T-helper 1 cell treated with Interleukin-12 subunit alpha and Interleukin-12 subunit beta and Interleukin-4 antibody, amounts not matched to agents 30 μg/mL and 1 μg/mL, for 36 hours (primary cell): ENCODE measurements around the gene COL12A1.

Source experiments
- H3K27ac Mint-ChIP-seq: one replicate; pipeline ENCODE4 v1.8.0; 2021; ENCODE audit warnings: mild to moderate bottlenecking, mixed read lengths
- H3K27me3 Mint-ChIP-seq: one replicate; pipeline ENCODE4 v1.8.0; 2021; ENCODE audit warnings: low read depth, mixed read lengths
- H3K36me3 Mint-ChIP-seq: one replicate; pipeline ENCODE4 v1.8.0; 2021; ENCODE audit warnings: low read depth, mixed read lengths
- H3K4me1 Mint-ChIP-seq: one replicate; pipeline ENCODE4 v1.8.0; 2021; ENCODE audit warnings: low read depth, mixed read lengths
- H3K4me3 Mint-ChIP-seq: one replicate; pipeline ENCODE4 v1.8.0; 2021; ENCODE audit warnings: mild to moderate bottlenecking, moderate library complexity, mixed read lengths
- H3K9me3 Mint-ChIP-seq: one replicate; pipeline ENCODE4 v1.8.0; 2021; ENCODE audit warnings: mixed read lengths

The COL12A1 gene

GRCh38 chr6:75222261-75222660 lies 16.4 kb upstream of the COL12A1 start:
- peaks cover under 1% of the 10 kb centered on the region for H3K4me1 Mint-ChIP-seq
- H3K9me3 Mint-ChIP-seq, result no peaks in the 10 kb centered on the region
- peaks cover 13% of the 10 kb centered on the region for H3K27me3 Mint-ChIP-seq
- H3K27ac Mint-ChIP-seq, result no peak overlapping the region
- H3K36me3 Mint-ChIP-seq, result no peaks in the 10 kb centered on the region
- no peak overlapping the region for H3K4me3 Mint-ChIP-seq

- Mint-ChIP-seq H3K27ac (no peak overlapping the region), H3K4me1 (peaks cover 2% of the 10 kb centered on the region), H3K4me3 (no peak overlapping the region), H3K27me3 (peaks cover 15% of the 10 kb centered on the region), H3K36me3 (no peaks in the 10 kb centered on the region), H3K9me3 (no peaks in the 10 kb centered on the region)
These were observed 15.3 kb upstream of the COL12A1 start for GRCh38 chr6:75221116-75221515.

- Mint-ChIP-seq H3K27ac (no peak overlapping the region), H3K9me3 (no peaks in the 10 kb centered on the region), H3K36me3 (no peaks in the 10 kb centered on the region), H3K27me3 (peaks cover 15% of the 10 kb centered on the region), H3K4me3 (no peak overlapping the region), H3K4me1 (peaks cover 2% of the 10 kb centered on the region)
These were observed 14.5 kb upstream of the COL12A1 start for GRCh38 chr6:75220357-75220756.

DNA sequence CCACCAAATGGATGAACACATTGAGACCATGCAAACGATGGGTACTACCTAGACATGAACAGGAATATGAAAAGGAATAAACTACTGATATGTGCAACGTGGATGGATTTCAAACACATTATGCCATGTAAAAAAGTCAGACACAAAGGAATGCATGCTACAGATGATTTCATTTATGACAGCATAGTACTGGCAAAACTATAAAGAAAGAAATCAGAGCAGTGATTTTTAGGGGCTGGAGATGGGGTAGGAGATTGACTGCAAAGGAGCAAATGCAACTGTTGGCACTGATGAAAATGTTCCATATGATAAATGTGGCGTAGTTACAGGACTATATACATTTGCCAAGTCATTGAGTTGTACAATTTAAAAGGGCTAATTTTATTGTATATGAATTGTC lies 13.4 kb upstream of the COL12A1 start:
- H3K27me3 Mint-ChIP-seq, result peaks cover 11% of the 10 kb centered on the region

GRCh38 chr6:75217193-75217592 lies 11.3 kb upstream of the COL12A1 start:
- H3K27ac Mint-ChIP-seq, result no peak overlapping the region
- peaks cover 2% of the 10 kb centered on the region for H3K4me1 Mint-ChIP-seq
- H3K36me3 Mint-ChIP-seq, result no peaks in the 10 kb centered on the region
- no peaks in the 10 kb centered on the region for H3K9me3 Mint-ChIP-seq
- no peak overlapping the region for H3K4me3 Mint-ChIP-seq
- H3K27me3 Mint-ChIP-seq, result peaks cover 12% of the 10 kb centered on the region

More for the DNA sequence above, 13.4 kb upstream of the COL12A1 start:
- Mint-ChIP-seq H3K4me3 (no peak overlapping the region), H3K4me1 (peaks cover 2% of the 10 kb centered on the region), H3K27ac (no peak overlapping the region), H3K36me3 (no peaks in the 10 kb centered on the region), H3K9me3 (no peaks in the 10 kb centered on the region)

- Mint-ChIP-seq H3K27ac (no peak overlapping the region), H3K9me3 (no peaks in the 10 kb centered on the region), H3K36me3 (no peaks in the 10 kb centered on the region), H3K4me3 (no peak overlapping the region), H3K4me1 (peaks cover 6% of the 10 kb centered on the region), H3K27me3 (peaks cover 21% of the 10 kb centered on the region)
These were observed 9.4 kb upstream of the COL12A1 start for GRCh38 chr6:75215291-75215690.

GRCh38 chr6:75213732-75214131 lies 7.9 kb upstream of the COL12A1 start:
- H3K27me3 Mint-ChIP-seq, result peaks cover 28% of the 10 kb centered on the region
- peaks cover 10% of the 10 kb centered on the region for H3K4me1 Mint-ChIP-seq
- no peak overlapping the region for H3K27ac Mint-ChIP-seq
- H3K4me3 Mint-ChIP-seq, result no peak overlapping the region
- H3K36me3 Mint-ChIP-seq, result no peaks in the 10 kb centered on the region
- H3K9me3 Mint-ChIP-seq, result no peaks in the 10 kb centered on the region

DNA sequence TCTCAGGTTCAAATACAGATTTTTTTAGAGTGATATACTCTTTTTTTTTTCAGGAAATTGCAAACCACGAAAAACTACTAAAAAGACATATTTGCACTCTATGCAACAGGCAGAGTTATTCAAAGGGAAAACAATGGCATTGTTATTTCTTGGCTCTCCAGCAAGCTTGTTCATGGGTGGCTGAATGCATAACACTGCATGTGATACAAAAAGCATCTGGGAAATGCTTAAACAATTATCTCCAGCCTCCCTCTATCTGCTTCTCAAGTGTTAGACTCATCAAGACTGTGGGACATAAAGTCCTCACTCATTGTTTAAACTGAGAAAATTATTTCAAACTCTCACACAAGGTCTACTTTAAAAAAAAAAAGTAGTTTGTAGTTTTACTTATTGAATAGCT lies 7.3 kb upstream of the COL12A1 start:
- Mint-ChIP-seq H3K4me3 (no peak overlapping the region), H3K36me3 (no peaks in the 10 kb centered on the region), H3K4me1 (peaks cover 14% of the 10 kb centered on the region), H3K27ac (no peak overlapping the region), H3K27me3 (peaks cover 34% of the 10 kb centered on the region), H3K9me3 (no peaks in the 10 kb centered on the region)

DNA sequence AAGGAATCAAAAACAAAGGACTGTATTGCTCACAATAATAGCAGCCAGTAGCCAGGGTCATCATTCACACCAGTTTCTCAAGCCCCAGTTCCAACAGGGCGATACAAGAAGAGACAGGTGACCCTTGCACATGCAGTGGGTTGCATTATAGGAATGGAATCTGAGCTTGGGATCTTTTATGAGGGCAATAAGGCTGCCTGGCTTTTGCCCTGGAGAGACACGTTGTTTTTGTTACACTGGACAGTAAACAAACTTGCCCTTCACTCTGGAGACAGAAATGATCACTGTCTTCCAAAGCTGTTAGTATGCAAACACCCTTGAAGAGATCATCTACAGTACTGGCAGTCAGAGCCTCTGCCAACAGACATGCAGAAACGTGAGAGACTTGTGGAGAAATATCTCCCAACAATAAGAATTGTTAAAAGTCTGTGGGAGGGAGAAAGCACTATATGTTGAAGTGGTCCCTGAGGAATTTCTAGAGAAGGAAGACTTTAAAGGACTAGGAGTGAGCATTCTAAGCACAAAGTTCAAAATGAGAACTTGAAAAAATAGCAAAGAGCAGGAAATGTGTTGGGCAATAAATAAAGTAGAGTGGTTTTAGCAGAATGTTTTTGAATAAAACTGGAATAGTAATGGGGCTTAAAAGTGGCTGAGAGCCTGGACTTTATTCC lies 6.2 kb upstream of the COL12A1 start:
- H3K36me3 Mint-ChIP-seq, result no peaks in the 10 kb centered on the region
- no peak overlapping the region for H3K4me3 Mint-ChIP-seq
- peaks cover 37% of the 10 kb centered on the region for H3K27me3 Mint-ChIP-seq
- H3K9me3 Mint-ChIP-seq, result no peaks in the 10 kb centered on the region
- H3K4me1 Mint-ChIP-seq, result peaks cover 23% of the 10 kb centered on the region
- H3K27ac Mint-ChIP-seq, result no peak overlapping the region

GRCh38 chr6:75210885-75211739 lies 5.3 kb upstream of the COL12A1 start:
- peaks cover 31% of the 10 kb centered on the region for H3K4me1 Mint-ChIP-seq
- H3K9me3 Mint-ChIP-seq, result no peaks in the 10 kb centered on the region

DNA sequence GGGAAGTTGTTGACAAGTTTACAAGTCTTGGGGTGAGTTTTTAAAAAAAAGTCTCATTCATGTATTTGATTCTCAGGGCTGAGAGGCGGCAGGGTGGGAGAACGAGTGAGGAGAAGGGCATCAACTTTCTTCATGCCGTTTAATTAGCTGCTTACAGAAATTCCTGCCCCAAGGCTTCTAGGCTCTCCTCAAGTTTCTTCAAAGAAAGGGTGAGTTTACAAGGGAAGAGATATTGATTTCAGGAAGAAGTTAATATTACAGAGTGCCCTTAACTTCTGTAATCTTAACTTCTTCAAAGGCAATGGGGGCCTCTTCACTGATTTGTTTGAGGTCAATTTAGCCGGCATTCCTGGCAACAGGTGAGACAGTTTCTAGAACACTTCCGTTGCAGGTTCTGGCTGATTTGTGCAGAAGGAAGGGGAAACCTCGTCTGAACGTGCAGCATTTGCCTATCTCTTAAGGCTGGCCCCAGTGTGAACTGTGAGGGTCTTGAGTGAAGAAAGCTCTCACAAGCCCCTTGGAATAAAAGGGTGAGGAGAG lies 3.4 kb upstream of the COL12A1 start:
- no peak overlapping the region for H3K4me3 Mint-ChIP-seq
- peaks cover 4% of the 10 kb centered on the region for H3K36me3 Mint-ChIP-seq
- no peak overlapping the region for H3K27ac Mint-ChIP-seq
- peaks cover 45% of the 10 kb centered on the region for H3K4me1 Mint-ChIP-seq
- H3K9me3 Mint-ChIP-seq, result no peaks in the 10 kb centered on the region
- peaks cover 65% of the 10 kb centered on the region for H3K27me3 Mint-ChIP-seq

More at GRCh38 chr6:75210885-75211739, 5.3 kb upstream of the COL12A1 start:
- Mint-ChIP-seq H3K4me3 (no peak overlapping the region), H3K36me3 (no peaks in the 10 kb centered on the region), H3K27me3 (peaks cover 47% of the 10 kb centered on the region), H3K27ac (no peak overlapping the region)

- Mint-ChIP-seq H3K27me3 (peaks cover 72% of the 10 kb centered on the region), H3K4me3 (peak overlapping the region; percentile 64), H3K27ac (peak overlapping the region; percentile 63), H3K4me1 (peaks cover 48% of the 10 kb centered on the region), H3K9me3 (no peaks in the 10 kb centered on the region), H3K36me3 (peaks cover 4% of the 10 kb centered on the region)
These were observed 2.7 kb upstream of the COL12A1 start for GRCh38 chr6:75208298-75209183.

DNA sequence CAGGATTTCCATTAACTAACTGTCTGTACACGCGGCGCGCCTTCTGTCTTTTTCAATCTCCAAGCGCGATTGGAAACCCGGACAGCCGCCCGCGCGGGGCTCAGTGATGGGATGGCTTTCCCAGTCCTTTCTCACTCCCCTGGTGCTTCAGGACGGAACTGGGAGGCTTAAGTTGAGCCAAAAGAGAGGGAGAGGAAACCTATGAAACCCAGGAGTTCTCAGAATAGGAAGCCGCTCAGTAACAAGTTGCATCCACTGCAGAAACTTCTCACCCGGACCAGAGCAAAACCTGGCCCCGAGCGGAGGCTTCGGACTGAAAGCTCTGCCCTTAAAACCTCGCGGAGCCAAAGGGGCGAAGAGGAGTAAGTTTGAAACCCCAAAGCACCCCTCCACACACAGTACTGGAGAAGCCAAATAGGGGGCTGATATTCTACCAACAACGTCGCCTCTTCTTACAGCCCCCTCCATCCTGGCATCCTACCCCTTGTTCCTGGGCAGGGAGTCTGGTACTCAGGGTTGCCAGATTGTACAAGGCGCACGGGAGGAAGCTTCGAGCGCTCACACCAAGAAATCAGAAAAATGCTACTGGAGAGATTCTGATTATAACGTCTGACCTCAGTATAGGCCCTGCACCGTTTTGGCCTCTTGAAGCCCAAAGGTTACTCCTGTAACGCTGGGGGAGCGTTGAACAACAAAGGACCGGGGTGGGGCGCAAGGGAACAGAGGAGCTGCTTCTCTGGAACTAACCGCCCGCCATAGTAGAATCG lies 906 bp upstream of the COL12A1 start:
- H3K27ac Mint-ChIP-seq, result no peak overlapping the region
- no peaks in the 10 kb centered on the region for H3K9me3 Mint-ChIP-seq
- H3K4me3 Mint-ChIP-seq, result peak overlapping the region; percentile 64
- peaks cover 57% of the 10 kb centered on the region for H3K4me1 Mint-ChIP-seq
- peaks cover 6% of the 10 kb centered on the region for H3K36me3 Mint-ChIP-seq
- peaks cover 86% of the 10 kb centered on the region for H3K27me3 Mint-ChIP-seq
